ENCODE results near the gene HUS1B.

GRCh38 chr6:683742-684440, 27.0 kb upstream of the HUS1B start:
- TF ChIP-seq CTCF (IDR thresholded peaks at IDR 0.05), result no peak
- TF ChIP-seq POLR2A (IDR thresholded peaks at IDR 0.05), result no peak

Data from thyroid gland (tissue), 4 donors.